ENCODE results near the gene KRTAP10-4. TPM values are rescaled to one million over a fixed set of nuclear protein-coding genes. Genes with fewer than 3 reads are reported as not detected.
"Not testable (repeated sequence)": the region's sequence is repeated elsewhere in the genome, so short reads cannot be mapped to it uniquely, and the experiment has no call there.

The KRTAP10-4 gene
- total and polyA plus RNA-seq, 4 donors, result not detected

DNA sequence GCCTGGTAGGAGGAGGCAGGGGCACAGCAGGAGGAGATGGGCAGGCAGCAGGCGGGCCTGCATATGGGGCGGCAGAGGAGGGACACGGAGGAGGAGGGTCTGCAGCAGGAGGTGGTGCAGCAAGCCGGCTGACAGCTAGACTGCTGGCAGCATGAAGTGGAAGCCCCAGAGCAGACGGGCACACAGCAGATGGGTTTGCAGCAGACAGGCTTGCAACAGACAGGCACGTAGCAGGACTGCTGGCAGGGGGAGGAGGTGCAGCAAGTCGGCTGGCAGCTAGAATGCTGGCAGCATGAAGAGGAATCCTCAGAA is 6.3 kb downstream of the KRTAP10-4 start:
- H3K9ac ChIP-seq (ENCODE audit: low read depth in 1 of 2, low read length in 2 of 2), result no peak overlapping the region
- TF ChIP-seq NR2F2 (IDR thresholded peaks at IDR 0.05), result no peak
- TF ChIP-seq FOXA1 (IDR thresholded peaks at IDR 0.05), result no peak
- TF ChIP-seq JUND (IDR thresholded peaks at IDR 0.05), result no peak
- H3K4me1 ChIP-seq (ENCODE audit: control insufficient read depth in 4 of 4, insufficient read depth in 4 of 4, low read length in 3 of 4), result peaks cover 0 to 7% (median 0%) of the 10 kb centered on the region in 4 donors
- DNase-seq (ENCODE audit: low spot score), result no peak
- H3K4me3 ChIP-seq (ENCODE audit: low read depth in 1 of 3, low read length in 3 of 3), result no peak overlapping the region
- no peak overlapping the region for H3K27ac ChIP-seq (ENCODE audit: low read depth in 1 of 2, low read length in 2 of 2)
- no peaks in the 10 kb centered on the region for H3K36me3 ChIP-seq (ENCODE audit: control insufficient read depth in 4 of 4, insufficient read depth in 3 of 4, low read depth in 1 of 4, low read length in 3 of 4)
- H3K9me3 ChIP-seq (ENCODE audit: control insufficient read depth in 4 of 4, low read length in 3 of 4), result peaks cover 0 to 4% (median 2%) of the 10 kb centered on the region in 4 donors
- WGBS, result 80% methylated on average over 7 of the region's 7 CpGs
- H3K27me3 ChIP-seq (ENCODE audit: control insufficient read depth in 4 of 4, insufficient read depth in 4 of 4, low read length in 3 of 4), result no peaks in the 10 kb centered on the region

- H3K4me3 ChIP-seq (ENCODE audit: low read depth in 1 of 3, low read length in 3 of 3); H3K36me3 ChIP-seq (ENCODE audit: control insufficient read depth in 4 of 4, insufficient read depth in 3 of 4, low read depth in 1 of 4, low read length in 3 of 4); DNase-seq (ENCODE audit: low spot score); H3K27ac ChIP-seq (ENCODE audit: low read depth in 1 of 2, low read length in 2 of 2); H3K27me3 ChIP-seq (ENCODE audit: control insufficient read depth in 4 of 4, insufficient read depth in 4 of 4, low read length in 3 of 4); H3K9me3 ChIP-seq (ENCODE audit: control insufficient read depth in 4 of 4, low read length in 3 of 4); H3K4me1 ChIP-seq (ENCODE audit: control insufficient read depth in 4 of 4, insufficient read depth in 4 of 4, low read length in 3 of 4); H3K9ac ChIP-seq (ENCODE audit: low read depth in 1 of 2, low read length in 2 of 2): not testable (repeated sequence)
- WGBS, result 47% methylated on average over 19 of the region's 19 CpGs
Observed at GRCh38 chr21:44580231-44580821, 6.8 kb downstream of the KRTAP10-4 start, which contains the start of gene KRTAP10-5. Gene KRTAP10-5, minus strand, starts transcription at chr21:44580604. Its CDS starts 26 bp downstream, at chr21:44580578.

DNA sequence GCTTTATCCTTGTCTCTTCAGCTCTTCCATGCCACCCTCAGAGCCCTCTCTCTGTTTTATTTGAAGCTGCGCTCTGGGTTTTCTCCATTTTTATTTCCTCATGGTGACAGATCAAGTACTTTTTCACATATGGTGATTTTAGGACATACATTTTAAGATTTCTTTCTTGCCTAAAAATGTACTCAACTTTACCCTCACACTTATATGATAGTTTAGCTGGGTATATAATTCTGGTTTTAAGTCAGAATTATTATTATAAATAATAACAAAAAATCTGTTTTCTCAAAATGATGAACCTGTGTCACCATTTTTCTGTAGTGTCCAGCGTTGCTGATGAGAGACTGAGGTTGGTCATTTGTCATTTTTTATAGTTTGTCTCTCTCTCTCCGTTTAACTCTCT is 7.6 kb downstream of the KRTAP10-4 start:
- no peak for DNase-seq (ENCODE audit: low spot score)
- Histone ChIP-seq H3K27me3 (ENCODE audit: control insufficient read depth in 4 of 4, insufficient read depth in 4 of 4, low read length in 3 of 4) (no peaks in the 10 kb centered on the region), H3K4me3 (ENCODE audit: low read depth in 1 of 3, low read length in 3 of 3) (no peak overlapping the region), H3K27ac (ENCODE audit: low read depth in 1 of 2, low read length in 2 of 2) (no peak overlapping the region), H3K9ac (ENCODE audit: low read depth in 1 of 2, low read length in 2 of 2) (no peak overlapping the region), H3K9me3 (ENCODE audit: control insufficient read depth in 4 of 4, low read length in 3 of 4) (peaks cover 0 to 9% (median 3%) of the 10 kb centered on the region in 4 donors), H3K4me1 (ENCODE audit: control insufficient read depth in 4 of 4, insufficient read depth in 4 of 4, low read length in 3 of 4) (peaks cover 0 to 6% (median 0%) of the 10 kb centered on the region in 4 donors), H3K36me3 (ENCODE audit: control insufficient read depth in 4 of 4, insufficient read depth in 3 of 4, low read depth in 1 of 4, low read length in 3 of 4) (no peaks in the 10 kb centered on the region)
- TF ChIP-seq YY1 (IDR thresholded peaks at IDR 0.05) (no peak), JUND (IDR thresholded peaks at IDR 0.05) (no peak), TAF1 (conservative IDR thresholded peaks at IDR 0.05) (no peak), SP1 (IDR thresholded peaks at IDR 0.05) (no peak), HNF4G (IDR thresholded peaks at IDR 0.05) (no peak), RXRA (IDR thresholded peaks at IDR 0.05) (no peak), GABPA (IDR thresholded peaks at IDR 0.05 in 1 of 2, conservative IDR thresholded peaks at IDR 0.05 in 1 of 2) (no peak), RAD21 (IDR thresholded peaks at IDR 0.05) (no peak), HNF4A (conservative IDR thresholded peaks at IDR 0.05) (no peak), FOXA2 (IDR thresholded peaks at IDR 0.05) (no peak), NR2F2 (IDR thresholded peaks at IDR 0.05) (no peak), EGR1 (IDR thresholded peaks at IDR 0.05; ENCODE audit: low read depth in 2 of 2) (no peak), CTCF (IDR thresholded peaks at IDR 0.05; ENCODE audit: low read depth, low read length, missing input control) (no peak)
- TF ChIP-seq, protein P1, sequence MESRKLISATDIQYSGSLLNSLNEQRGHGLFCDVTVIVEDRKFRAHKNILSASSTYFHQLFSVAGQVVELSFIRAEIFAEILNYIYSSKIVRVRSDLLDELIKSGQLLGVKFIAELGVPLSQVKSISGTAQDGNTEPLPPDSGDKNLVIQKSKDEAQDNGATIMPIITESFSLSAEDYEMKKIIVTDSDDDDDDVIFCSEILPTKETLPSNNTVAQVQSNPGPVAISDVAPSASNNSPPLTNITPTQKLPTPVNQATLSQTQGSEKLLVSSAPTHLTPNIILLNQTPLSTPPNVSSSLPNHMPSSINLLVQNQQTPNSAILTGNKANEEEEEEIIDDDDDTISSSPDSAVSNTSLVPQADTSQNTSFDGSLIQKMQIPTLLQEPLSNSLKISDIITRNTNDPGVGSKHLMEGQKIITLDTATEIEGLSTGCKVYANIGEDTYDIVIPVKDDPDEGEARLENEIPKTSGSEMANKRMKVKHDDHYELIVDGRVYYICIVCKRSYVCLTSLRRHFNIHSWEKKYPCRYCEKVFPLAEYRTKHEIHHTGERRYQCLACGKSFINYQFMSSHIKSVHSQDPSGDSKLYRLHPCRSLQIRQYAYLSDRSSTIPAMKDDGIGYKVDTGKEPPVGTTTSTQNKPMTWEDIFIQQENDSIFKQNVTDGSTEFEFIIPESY (IDR thresholded peaks at IDR 0.05), result no peak
- TF ChIP-seq, protein P2, sequence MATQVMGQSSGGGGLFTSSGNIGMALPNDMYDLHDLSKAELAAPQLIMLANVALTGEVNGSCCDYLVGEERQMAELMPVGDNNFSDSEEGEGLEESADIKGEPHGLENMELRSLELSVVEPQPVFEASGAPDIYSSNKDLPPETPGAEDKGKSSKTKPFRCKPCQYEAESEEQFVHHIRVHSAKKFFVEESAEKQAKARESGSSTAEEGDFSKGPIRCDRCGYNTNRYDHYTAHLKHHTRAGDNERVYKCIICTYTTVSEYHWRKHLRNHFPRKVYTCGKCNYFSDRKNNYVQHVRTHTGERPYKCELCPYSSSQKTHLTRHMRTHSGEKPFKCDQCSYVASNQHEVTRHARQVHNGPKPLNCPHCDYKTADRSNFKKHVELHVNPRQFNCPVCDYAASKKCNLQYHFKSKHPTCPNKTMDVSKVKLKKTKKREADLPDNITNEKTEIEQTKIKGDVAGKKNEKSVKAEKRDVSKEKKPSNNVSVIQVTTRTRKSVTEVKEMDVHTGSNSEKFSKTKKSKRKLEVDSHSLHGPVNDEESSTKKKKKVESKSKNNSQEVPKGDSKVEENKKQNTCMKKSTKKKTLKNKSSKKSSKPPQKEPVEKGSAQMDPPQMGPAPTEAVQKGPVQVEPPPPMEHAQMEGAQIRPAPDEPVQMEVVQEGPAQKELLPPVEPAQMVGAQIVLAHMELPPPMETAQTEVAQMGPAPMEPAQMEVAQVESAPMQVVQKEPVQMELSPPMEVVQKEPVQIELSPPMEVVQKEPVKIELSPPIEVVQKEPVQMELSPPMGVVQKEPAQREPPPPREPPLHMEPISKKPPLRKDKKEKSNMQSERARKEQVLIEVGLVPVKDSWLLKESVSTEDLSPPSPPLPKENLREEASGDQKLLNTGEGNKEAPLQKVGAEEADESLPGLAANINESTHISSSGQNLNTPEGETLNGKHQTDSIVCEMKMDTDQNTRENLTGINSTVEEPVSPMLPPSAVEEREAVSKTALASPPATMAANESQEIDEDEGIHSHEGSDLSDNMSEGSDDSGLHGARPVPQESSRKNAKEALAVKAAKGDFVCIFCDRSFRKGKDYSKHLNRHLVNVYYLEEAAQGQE (IDR thresholded peaks at IDR 0.05), result no peak
- 82% methylated on average over 3 of the region's 3 CpGs for WGBS
